ENCODE results near the gene RP9.

DNA sequence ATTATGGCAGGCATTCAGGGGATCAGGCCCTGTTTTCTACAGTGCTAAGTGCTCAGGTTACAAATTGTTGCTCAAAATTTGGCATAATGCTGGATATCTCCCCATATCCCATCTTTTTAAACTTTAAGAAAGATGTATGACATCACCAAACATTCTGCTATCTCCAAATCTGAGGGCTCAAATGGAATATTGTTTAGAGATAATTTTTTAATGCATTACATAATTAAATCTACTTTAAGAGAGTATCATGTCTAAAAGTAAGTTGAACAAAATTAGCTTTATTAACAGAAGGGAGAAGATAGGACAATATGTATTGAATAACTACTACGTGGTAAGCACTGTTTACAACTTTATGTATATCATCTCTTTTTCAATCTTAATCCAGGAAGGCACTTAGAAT lies 60.5 kb downstream of the RP9 start:
- TF ChIP-seq CTCF (IDR thresholded peaks at IDR 0.05) = no peak
- TF ChIP-seq POLR2A (IDR thresholded peaks at IDR 0.05) = no peak

All from lower leg skin (tissue), 3 donors.